CD14-positive monocyte (primary cell): Measurements from ENCODE around the gene CYSTM1. TPM values are rescaled to one million over a fixed set of nuclear protein-coding genes. Genes with fewer than 3 reads are reported as not detected.

Experiments
- DNase-seq, 3 donors: peaks; one replicate each; pipeline ENCODE4 v3.0.0-alpha.2; 2011 to 2022
- H2AFZ ChIP-seq: 2 replicates; pipeline ENCODE4 v1.6.0; 2012; ENCODE audit warnings: mild to moderate bottlenecking, low read depth, low read length, inconsistent platforms; ENCODE audit not compliant: insufficient read depth, poor library complexity, severe bottlenecking
- H3K27ac ChIP-seq, 2 donors: 1 replicate in 1 of 2; 2 replicates in 1 of 2; pipeline ENCODE4 v1.5.1; 2012 to 2013; ENCODE audit warnings: low read length in 2 of 2, control low read depth in 1 of 2, inconsistent platforms in 1 of 2, low read depth in 1 of 2, mild to moderate bottlenecking in 1 of 2
- H3K27me3 ChIP-seq, 2 donors: one replicate each; pipeline versions ENCODE4 v1.6.0 to v1.6.1; 2011 to 2013; ENCODE audit warnings: low read length in 2 of 2; ENCODE audit not compliant: control insufficient read depth in 2 of 2, insufficient read depth in 2 of 2
- H3K36me3 ChIP-seq, 2 donors: replicated peaks in 1 of 2; 1 replicate in 1 of 2; 2 replicates in 1 of 2; pipeline versions ENCODE4 v1.5.1 to v1.6.1; 2012 to 2013; ENCODE audit warnings: low read length in 2 of 2, control low read depth in 1 of 2, inconsistent platforms in 1 of 2, mild to moderate bottlenecking in 1 of 2; ENCODE audit not compliant: insufficient read depth in 2 of 2, control insufficient read depth in 1 of 2
- H3K4me1 ChIP-seq, 2 donors: 1 replicate in 1 of 2; 2 replicates in 1 of 2; pipeline versions ENCODE4 v1.5.1 to v1.6.1; 2012 to 2013; ENCODE audit warnings: low read length in 2 of 2, control low read depth in 1 of 2, inconsistent platforms in 1 of 2, mild to moderate bottlenecking in 1 of 2, moderate library complexity in 1 of 2; ENCODE audit not compliant: insufficient read depth in 2 of 2, control insufficient read depth in 1 of 2
- H3K4me2 ChIP-seq: replicated peaks from 2 replicates; pipeline ENCODE3; 2012; ENCODE audit warnings: low read length, moderate library complexity, mild to moderate bottlenecking; ENCODE audit not compliant: poor library complexity, severe bottlenecking; ENCODE audit errors: extremely low read depth
- H3K4me3 ChIP-seq, 3 experiments: fragments of 200-600 bp in 1 of 3; sonication (generic) in 1 of 3; replicated peaks in 1 of 3; 1 replicate in 2 of 3; 2 replicates in 1 of 3; pipeline ENCODE4 v1.5.1; 2011 to 2013; ENCODE audit warnings: low read length in 3 of 3, mild to moderate bottlenecking in 3 of 3, control low read depth in 2 of 3, low read depth in 2 of 3, inconsistent platforms in 1 of 3, moderate library complexity in 1 of 3
- H3K79me2 ChIP-seq: 2 replicates; pipeline ENCODE4 v1.6.0; 2012; ENCODE audit warnings: mild to moderate bottlenecking, control low read depth, inconsistent platforms, low read length, moderate library complexity; ENCODE audit not compliant: insufficient read depth
- H3K9ac ChIP-seq: 2 replicates; pipeline ENCODE4 v1.6.0; 2017; ENCODE audit warnings: low read length, mild to moderate bottlenecking; ENCODE audit not compliant: insufficient read depth, poor library complexity, severe bottlenecking
- H3K9me3 ChIP-seq, 2 donors: replicated peaks in 1 of 2; 1 replicate in 1 of 2; 2 replicates in 1 of 2; pipeline versions ENCODE4 v1.5.1 to v1.6.1; 2012 to 2013; ENCODE audit warnings: low read length in 2 of 2, control low read depth in 1 of 2; ENCODE audit not compliant: control insufficient read depth in 1 of 2, insufficient read depth in 1 of 2
- H4K20me1 ChIP-seq: 2 replicates; pipeline ENCODE4 v1.6.0; 2012; ENCODE audit warnings: mild to moderate bottlenecking, low read length, control low read depth, moderate library complexity; ENCODE audit not compliant: insufficient read depth
- H3K27ac Mint-ChIP-seq, 7 donors: one replicate each; pipeline ENCODE4 v1.8.0; 2020; ENCODE audit warnings: mild to moderate bottlenecking in 7 of 7, mixed read lengths in 7 of 7, moderate library complexity in 6 of 7, inconsistent platforms in 2 of 7
- H3K27me3 Mint-ChIP-seq, 3 donors: one replicate each; pipeline ENCODE4 v1.8.0; 2021 to 2022; ENCODE audit warnings: low read depth in 3 of 3, mild to moderate bottlenecking in 3 of 3, mixed read lengths in 3 of 3, moderate library complexity in 3 of 3, inconsistent platforms in 1 of 3
- H3K36me3 Mint-ChIP-seq, 2 donors: one replicate each; pipeline ENCODE4 v1.8.0; 2020; ENCODE audit warnings: mixed read lengths in 2 of 2, inconsistent platforms in 1 of 2, mild to moderate bottlenecking in 1 of 2
- H3K4me1 Mint-ChIP-seq: one replicate; pipeline ENCODE4 v1.8.0; 2020; ENCODE audit warnings: mild to moderate bottlenecking, mixed read lengths
- H3K4me3 Mint-ChIP-seq, 2 donors: one replicate each; pipeline ENCODE4 v1.8.0; 2020; ENCODE audit warnings: mild to moderate bottlenecking in 2 of 2, mixed read lengths in 2 of 2, moderate library complexity in 1 of 2
- H3K9me3 Mint-ChIP-seq, 7 donors: one replicate each; pipeline ENCODE4 v1.8.0; 2020 to 2022; ENCODE audit warnings: mixed read lengths in 7 of 7, mild to moderate bottlenecking in 6 of 7, moderate library complexity in 6 of 7, inconsistent platforms in 2 of 7
- CTCF ChIP-seq: fragments of 200-600 bp; IDR thresholded peaks from one replicate; pipeline ENCODE4 v1.8.0; 2022; ENCODE audit warnings: antibody characterized with exemption, mild to moderate bottlenecking
- WGBS: methylation state at CpG from one replicate; pipeline ENCODE4 v1.1.5; 2013; ENCODE audit warnings: missing lambda C conversion rate; ENCODE audit not compliant: insufficient coverage; 5-methylcytosine and 5-hydroxymethylcytosine counted together
- intact Hi-C, 2 donors: fragments of 100-400 bp; cut with micrococcal nuclease; formaldehyde crosslinking; loops; one replicate each; pipeline versions ENCODE4 v1.15.0 to v1.15.1; 2023
- polyA plus RNA-seq, 3 donors: library from polyadenylated mRNA; depleted of rRNA in 1 of 3; unstranded in 2 of 3; stranded (reverse) in 1 of 3; fragments of 300-500 nt in 2 of 3; fragments of >200 nt in 1 of 3; fragmentation: Illumina TruSeq in 2 of 3; gene quantifications; 1 replicate in 2 of 3; 2 replicates in 1 of 3; pipeline ENCODE4 v1.2.3, GENCODE V29; 2012 to 2021

CYSTM1 gene
- polyA plus RNA-seq, 3 donors = 14.0 to 40.0 (median 36.7) TPM

- no peak for TF ChIP-seq CTCF
- Histone ChIP-seq H2AFZ (no peak overlapping the region), H3K27ac (no peak overlapping the region), H3K9ac (no peak overlapping the region), H3K4me1 (peaks cover 3 to 6% of the 10 kb centered on the region in 2 donors), H3K4me2 (no peak overlapping the region), H3K36me3 (no peaks in the 10 kb centered on the region), H3K27me3 (peaks cover 4 to 10% of the 10 kb centered on the region in 2 donors), H3K79me2 (no peaks in the 10 kb centered on the region), H3K9me3 (no peaks in the 10 kb centered on the region), H3K4me3 (no peak overlapping the region), H4K20me1 (peaks cover 29% of the 10 kb centered on the region)
- WGBS = 100% methylated on average over 1 of the region's 3 CpGs
- H3K27me3 Mint-ChIP-seq = peaks cover 16 to 22% (median 18%) of the 10 kb centered on the region in 3 donors
- H3K4me3 Mint-ChIP-seq = no peak overlapping the region
- H3K4me1 Mint-ChIP-seq = peaks cover 16% of the 10 kb centered on the region
- DNase-seq = no peak
- H3K9me3 Mint-ChIP-seq = peaks cover 0 to 3% (median 0%) of the 10 kb centered on the region in 7 donors
- H3K36me3 Mint-ChIP-seq = peaks cover 3 to 4% of the 10 kb centered on the region in 2 donors
- intact Hi-C loops = loop anchor here (5.0 kb wide), 1 partner anchor 63 kb away; no protein-coding TSS in a partner anchor
- H3K27ac Mint-ChIP-seq = no peak overlapping the region
These were observed 34.6 kb upstream of the CYSTM1 start for GRCh38 chr5:140140435-140140834.

DNA sequence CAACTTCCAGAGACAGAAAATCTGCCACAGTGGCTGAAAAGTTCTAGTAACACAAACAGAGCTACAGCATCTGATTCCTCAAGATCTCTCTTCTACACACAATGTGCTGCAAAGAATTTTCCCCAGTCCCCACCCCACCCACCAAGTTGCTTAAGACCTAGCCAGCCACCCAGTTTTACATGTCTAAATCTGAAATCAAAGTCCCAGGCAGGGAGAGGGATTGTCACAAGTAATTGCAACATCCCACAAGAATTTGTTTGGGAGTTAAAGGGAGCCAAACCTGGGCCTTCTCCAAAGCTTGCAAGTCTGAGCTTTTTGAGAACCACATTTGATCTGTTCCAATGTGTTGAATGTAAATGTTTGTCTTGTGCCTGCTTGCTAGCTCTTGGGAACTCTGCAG lies 33.7 kb upstream of the CYSTM1 start:
- Mint-ChIP-seq H3K4me3 (no peak overlapping the region), H3K27ac (no peak overlapping the region), H3K4me1 (peaks cover 23% of the 10 kb centered on the region), H3K36me3 (peaks cover 4 to 5% of the 10 kb centered on the region in 2 donors), H3K27me3 (peaks cover 18 to 28% (median 26%) of the 10 kb centered on the region in 3 donors), H3K9me3 (peaks cover 0 to 7% (median 0%) of the 10 kb centered on the region in 7 donors)
- H4K20me1 ChIP-seq = peaks cover 34% of the 10 kb centered on the region
- peaks cover 7 to 16% of the 10 kb centered on the region in 2 donors for H3K27me3 ChIP-seq
- H3K4me1 ChIP-seq = peaks cover 10 to 14% of the 10 kb centered on the region in 2 donors
- H3K79me2 ChIP-seq = no peaks in the 10 kb centered on the region
- TF ChIP-seq CTCF = no peak
- H3K36me3 ChIP-seq = no peaks in the 10 kb centered on the region
- H3K27ac ChIP-seq = no peak overlapping the region
- H3K9me3 ChIP-seq = no peaks in the 10 kb centered on the region
- intact Hi-C loops = loop anchor here (5.0 kb wide), 1 partner anchor 64 kb away; no protein-coding TSS in a partner anchor
- no peak overlapping the region for H3K4me3 ChIP-seq
- H3K4me2 ChIP-seq = no peak overlapping the region
- no peak for DNase-seq
- no peak overlapping the region for H3K9ac ChIP-seq
- H2AFZ ChIP-seq = no peak overlapping the region
